Measurements from ENCODE around the gene SLC9A8.

DNA sequence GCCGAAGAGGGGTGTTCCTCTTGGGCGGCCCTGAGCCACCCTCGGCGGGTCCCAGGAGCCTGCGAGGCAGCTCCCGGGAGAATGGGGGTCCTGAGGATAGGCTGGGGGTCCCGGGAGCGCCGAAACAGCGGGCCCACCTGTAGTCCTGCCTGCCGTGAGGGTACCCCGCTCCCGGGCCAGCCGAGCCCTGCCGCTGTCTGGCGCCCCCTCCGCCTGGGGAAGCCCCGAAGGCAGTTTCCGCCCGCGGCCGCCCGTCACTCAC is 102.4 kb downstream of the SLC9A8 start:
- TF ChIP-seq, protein P1, sequence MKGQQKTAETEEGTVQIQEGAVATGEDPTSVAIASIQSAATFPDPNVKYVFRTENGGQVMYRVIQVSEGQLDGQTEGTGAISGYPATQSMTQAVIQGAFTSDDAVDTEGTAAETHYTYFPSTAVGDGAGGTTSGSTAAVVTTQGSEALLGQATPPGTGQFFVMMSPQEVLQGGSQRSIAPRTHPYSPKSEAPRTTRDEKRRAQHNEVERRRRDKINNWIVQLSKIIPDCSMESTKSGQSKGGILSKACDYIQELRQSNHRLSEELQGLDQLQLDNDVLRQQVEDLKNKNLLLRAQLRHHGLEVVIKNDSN (IDR thresholded peaks at IDR 0.05) = no peak
- TF ChIP-seq TCF12 (IDR thresholded peaks at IDR 0.05; ENCODE audit: low read depth) (no peak), FOXM1 (IDR thresholded peaks at IDR 0.05; ENCODE audit: borderline replicate concordance, low read depth) (no peak), TAF1 (IDR thresholded peaks at IDR 0.05; ENCODE audit: low read depth) (no peak), ZBTB7A (IDR thresholded peaks at IDR 0.05; ENCODE audit: low read depth) (no peak), RAD21 (IDR thresholded peaks at IDR 0.05; ENCODE audit: low read depth) (no peak), EP300 (IDR thresholded peaks at IDR 0.05; ENCODE audit: borderline replicate concordance) (no peak)
- TF ChIP-seq, protein P2, sequence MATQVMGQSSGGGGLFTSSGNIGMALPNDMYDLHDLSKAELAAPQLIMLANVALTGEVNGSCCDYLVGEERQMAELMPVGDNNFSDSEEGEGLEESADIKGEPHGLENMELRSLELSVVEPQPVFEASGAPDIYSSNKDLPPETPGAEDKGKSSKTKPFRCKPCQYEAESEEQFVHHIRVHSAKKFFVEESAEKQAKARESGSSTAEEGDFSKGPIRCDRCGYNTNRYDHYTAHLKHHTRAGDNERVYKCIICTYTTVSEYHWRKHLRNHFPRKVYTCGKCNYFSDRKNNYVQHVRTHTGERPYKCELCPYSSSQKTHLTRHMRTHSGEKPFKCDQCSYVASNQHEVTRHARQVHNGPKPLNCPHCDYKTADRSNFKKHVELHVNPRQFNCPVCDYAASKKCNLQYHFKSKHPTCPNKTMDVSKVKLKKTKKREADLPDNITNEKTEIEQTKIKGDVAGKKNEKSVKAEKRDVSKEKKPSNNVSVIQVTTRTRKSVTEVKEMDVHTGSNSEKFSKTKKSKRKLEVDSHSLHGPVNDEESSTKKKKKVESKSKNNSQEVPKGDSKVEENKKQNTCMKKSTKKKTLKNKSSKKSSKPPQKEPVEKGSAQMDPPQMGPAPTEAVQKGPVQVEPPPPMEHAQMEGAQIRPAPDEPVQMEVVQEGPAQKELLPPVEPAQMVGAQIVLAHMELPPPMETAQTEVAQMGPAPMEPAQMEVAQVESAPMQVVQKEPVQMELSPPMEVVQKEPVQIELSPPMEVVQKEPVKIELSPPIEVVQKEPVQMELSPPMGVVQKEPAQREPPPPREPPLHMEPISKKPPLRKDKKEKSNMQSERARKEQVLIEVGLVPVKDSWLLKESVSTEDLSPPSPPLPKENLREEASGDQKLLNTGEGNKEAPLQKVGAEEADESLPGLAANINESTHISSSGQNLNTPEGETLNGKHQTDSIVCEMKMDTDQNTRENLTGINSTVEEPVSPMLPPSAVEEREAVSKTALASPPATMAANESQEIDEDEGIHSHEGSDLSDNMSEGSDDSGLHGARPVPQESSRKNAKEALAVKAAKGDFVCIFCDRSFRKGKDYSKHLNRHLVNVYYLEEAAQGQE (IDR thresholded peaks at IDR 0.05; ENCODE audit: low read depth) = no peak
- TF ChIP-seq, protein P3, sequence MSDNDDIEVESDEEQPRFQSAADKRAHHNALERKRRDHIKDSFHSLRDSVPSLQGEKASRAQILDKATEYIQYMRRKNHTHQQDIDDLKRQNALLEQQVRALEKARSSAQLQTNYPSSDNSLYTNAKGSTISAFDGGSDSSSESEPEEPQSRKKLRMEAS (IDR thresholded peaks at IDR 0.05) = no peak

Measured in Ishikawa (cell line).